DMS 273 treated with DMSO at 0.1 percent for 48 hours (cell line): ENCODE data around the gene FGF3.

ENCODE experiments used
- DNase-seq: peaks from one replicate; lab custom pipeline; 2025; lab: John Stamatoyannopoulos, UW

Gene FGF3

DNA sequence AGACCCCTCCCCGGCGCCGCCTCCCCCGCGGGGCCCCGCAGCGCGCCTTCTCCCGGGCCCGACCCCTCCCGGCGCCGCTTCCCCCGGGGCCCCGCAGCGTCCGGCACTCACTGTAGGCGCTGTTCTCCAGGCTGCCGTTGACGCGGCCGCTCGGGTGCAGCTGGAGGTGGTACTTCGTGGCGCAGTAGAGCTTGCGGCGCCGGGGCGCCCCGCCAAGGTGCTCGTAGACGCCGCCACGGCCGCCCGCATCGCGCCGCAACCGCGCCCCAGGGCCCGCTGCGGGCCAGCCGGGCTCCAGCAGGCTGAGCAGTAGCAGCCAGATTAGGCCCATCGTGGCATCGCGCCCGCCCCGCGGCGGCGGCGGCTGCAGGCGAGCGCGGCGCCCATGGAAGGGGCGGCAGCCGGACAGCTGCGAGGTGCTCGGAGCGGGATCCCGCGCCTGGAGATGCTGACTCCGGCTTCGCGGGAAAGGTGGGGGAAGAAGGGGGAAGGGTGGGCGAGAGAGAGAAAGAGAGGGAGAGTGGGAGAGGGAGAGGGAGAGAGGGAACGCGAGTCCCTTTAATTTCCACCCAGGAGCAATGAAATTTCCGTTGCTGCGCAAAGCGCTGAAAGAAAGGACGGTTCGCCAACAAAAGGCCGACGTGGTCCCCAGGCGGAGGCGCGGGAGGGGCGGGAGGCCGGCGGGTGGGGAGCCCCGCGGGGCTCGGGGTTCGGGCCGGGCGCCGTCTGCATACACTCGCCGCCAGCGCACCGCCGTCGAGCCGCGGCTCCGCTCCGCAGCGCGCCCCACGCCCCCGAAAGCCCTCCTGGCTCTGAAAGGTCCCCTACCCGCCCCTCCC lies at the start of gene FGF3:
FGF3 (minus strand) TSS at position 814 of the 839 bp plus-strand sequence; CDS start at position 331, 483 bp downstream.
- no peak for DNase-seq

DNA sequence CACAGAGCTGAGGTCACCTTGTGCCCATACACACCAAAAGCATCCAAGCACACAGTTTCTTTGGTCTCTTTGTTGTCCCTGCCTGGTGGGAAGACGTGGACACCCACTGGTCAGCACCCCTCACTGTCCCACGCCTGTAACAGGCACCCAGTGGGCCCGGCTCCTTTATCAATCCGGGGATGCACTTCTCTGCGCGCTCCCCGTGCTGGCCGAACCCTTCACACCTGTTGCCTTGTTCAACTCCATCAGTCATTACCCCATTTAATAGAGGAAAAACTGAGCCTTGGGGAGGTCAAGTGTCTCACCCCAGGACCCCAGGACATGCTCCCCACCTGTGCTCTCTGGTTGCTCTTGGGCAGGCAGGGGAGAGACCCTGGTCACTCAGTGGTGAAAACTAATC lies 49.7 kb upstream of the FGF3 start:
- no peak for DNase-seq

DNA sequence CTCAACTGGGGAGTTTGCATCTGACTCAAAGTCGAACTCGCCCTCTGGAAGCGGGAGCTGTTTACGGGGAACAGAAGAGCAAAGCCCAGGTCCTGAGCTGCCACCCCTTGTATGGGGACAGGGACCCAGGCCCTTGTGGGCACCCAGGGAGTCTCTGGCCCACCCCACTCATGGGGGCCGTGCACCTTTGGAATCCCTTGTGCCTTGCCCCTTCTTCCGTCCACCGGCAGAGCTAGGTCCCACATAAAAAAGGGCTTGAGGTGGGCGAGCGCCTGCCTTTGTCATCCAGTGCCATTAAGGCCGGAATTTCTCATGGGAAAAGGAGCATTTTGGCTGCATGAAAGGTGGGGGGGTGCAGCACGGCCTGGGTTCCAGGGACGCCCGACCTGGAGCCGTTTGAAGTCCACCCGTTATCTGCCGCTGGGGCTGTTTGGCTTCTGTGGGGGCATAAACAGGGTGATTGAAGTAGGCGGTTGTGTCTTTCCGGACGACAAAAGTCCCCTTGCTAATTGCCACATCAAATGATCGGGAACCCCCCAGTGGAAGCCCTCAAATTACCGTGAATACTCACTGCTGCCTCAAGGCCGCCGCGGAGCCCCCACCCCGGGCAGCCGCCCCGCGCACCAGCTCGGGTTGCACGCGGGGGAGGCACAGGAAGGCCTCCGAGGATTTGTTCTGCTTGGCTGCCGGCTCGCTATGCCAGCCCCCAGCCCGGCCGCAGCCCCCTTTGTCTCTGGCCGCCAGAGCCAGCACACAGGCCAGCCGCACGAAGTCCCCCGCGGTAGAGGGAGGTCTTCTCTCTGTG lies 49.0 kb upstream of the FGF3 start:
- no peak for DNase-seq

DNA sequence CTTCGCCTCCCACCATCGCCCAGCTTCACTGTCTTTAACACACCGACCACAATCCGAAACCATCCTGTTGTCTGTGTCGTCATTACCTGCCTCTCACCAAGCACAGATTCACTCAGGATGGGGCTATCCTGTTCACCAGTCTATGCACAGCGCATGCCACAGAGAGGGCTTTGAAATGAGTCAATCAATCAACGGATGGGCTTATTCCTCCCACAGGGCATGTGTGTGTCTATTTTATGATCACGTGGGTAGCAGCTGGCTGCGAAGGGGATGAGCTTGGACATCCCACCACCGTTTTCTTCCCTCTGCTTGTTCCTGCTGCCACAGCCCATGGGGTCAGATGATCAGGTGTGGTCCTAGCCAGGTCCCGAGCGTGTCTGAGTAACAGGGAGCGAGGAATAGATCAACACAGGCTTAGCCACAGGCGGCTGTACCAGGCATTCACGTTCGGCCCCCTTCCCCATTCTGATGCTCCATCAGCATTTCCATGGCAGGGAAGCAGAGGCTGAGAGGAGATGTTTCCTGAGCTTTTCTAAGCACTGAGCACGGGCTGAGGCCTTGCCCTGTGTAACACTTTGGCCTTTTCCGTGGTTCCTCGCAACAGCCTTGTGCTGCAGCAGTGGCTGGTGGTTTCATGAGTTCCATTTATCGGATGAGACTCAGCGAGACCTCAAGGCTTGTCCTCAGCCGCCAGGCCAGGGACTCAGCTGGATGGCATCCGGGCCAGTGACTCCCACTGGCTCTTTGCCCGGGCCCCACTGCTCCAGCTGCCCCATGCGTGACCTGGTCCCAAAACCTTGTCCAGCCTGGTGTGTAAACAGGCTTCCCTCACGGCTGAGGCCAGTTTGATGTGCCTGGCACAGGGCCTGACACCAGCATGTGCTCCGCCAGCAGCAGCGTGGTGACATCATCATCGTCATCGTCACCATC lies 48.1 kb upstream of the FGF3 start:
- DNase-seq, result no peak

DNA sequence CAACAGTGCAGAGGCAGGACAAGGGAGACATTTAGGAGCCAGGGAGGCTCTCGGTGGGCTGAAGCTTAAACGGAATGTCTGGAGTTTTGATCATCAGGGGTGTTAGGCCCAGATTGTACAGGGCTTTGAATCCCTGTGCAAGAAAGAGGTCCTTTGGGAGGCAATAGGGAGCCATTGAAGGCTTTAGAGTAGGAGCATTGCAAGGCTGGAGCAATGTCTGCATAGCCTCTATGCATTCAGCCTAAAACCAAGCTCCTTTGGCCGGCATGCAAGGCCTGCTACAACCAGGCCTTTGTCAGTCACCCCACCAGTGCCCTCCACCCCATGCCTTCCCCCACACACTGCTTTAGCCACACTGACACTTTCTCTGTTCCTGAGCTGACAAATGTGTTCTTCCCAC lies 47.4 kb upstream of the FGF3 start:
- no peak for DNase-seq

DNA sequence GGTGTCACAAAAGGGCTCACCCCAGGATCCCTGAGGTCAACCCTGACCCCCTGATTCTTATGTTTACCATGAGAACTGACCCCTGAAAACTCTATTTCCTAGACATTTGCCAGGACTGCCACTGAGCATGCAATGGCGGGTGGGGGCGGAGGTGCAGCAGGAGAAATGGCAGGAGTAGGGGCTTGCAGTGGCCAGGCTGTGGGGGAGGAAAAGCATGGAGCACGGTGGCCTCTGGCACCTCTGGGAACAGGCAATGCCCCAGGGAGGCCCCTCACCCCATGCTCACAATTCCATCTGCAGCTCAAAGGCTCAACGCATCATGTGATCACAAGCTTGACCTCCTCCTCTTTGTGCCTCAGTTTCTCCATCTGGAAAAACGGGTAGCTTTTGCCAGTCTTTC lies 46.5 kb upstream of the FGF3 start:
- DNase-seq, result no peak

DNA sequence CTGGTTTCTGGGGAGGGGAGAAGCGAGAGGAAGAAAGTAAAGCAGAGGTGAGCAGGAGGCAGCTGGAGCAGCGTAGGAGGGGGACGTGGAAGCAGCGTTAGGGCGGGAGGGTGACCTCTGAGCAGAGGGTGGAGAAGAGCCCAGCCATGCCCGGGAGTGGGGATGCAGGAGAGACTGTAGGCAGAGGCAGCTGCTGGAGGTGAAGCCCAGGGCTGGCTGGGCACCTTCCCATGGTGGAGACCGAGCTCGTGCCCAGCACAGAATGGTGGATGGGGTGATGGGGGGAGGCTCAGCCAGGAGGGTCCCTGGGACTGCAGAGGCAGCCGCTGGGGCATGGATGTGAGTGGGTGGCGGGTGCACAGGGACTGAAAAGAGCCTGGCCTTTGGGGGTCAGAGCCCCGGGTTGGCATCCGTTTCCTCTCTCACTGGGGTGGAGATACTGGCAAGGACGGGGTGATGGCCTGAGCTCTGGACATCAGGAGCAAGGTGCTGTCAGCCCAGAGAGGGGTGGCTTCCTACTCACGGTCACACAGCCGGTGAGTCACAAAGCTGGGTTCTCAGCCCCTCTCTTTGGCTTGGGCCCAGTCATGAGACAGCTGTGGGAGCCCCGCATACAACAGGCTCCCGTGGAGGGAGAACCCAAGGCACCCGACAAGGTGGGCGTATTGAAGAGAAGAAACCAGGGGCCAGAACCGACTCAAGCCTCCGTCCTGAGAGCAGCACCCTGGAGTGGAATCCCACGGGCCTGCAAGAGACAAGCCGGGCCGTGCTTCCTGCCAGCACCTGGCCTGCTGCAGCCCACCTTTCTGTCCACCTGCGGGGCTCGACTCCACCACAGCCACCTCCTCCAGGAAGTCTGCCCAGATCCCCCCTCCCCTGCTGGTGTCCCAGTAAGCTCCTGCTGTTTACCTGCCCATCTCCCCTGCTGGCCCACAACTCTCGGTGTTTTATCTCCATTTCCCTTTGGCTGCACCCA lies 45.8 kb upstream of the FGF3 start:
- DNase-seq, result no peak

DNA sequence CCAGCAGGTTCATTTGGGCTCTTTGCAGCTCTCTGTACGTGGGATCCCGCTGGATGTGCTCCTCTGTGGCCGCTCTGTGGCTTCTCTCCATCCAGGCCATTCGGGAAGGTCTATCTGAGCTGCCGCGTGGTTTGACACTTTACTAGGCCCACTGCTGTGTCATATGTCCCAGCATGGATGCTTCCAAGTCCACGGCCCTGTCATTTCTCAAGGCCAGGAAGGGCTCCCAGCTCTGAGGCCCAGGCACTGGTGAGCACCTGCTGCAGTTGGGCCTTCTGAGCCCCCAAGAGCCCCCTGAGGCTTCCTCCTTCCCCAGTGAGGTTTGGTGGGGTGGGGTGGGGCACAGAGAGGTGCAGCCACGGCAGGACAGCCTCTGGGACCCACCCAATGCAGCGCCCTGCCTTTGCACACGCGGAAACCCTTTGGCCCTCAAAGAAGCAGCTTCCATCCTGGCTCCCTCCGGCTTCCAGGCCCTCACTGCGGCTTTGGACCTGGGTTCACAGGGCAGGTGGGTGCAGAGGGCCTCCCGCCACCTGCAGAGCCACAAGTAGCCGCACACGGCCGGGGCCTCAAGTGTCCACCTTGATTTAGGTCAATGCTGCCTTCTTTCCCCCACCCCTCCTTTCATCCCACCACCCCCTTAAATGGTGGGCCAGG lies 44.5 kb upstream of the FGF3 start:
- no peak for DNase-seq

DNA sequence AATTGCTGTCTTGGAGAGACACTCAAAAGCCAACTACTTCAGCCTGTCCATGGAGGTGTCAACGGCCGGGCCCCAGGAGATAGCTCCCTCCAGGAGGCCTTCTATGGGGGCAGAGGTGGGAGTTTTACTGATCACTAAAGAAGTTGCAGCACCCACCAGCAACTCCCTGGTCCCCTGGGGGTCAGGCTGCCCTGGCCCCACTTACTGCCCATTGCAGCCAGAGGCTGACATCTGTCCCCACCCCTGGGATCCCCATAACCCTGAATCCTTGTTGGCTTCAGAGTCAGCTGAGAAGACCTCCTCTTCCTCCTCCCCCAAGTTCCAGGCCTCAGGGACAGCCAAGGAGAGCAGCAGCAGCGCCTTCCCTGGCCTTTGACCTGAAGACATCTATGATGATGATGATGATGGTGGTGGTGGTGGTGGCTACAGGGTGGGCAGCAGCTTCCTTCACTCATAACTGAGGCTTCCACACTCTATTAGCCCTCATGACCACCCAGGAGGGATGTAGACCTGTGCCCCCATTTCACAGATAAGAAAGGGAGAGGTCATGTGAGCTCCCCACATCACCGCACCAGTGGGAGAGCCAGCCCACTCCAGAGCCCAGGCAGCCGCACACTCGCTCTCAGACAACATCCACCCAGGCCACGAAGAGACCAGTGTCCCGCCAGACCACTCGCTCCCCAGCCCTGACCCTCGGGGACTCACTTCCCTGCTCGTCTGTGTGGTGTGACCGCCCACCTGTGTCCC lies 43.8 kb upstream of the FGF3 start:
- DNase-seq, result no peak

DNA sequence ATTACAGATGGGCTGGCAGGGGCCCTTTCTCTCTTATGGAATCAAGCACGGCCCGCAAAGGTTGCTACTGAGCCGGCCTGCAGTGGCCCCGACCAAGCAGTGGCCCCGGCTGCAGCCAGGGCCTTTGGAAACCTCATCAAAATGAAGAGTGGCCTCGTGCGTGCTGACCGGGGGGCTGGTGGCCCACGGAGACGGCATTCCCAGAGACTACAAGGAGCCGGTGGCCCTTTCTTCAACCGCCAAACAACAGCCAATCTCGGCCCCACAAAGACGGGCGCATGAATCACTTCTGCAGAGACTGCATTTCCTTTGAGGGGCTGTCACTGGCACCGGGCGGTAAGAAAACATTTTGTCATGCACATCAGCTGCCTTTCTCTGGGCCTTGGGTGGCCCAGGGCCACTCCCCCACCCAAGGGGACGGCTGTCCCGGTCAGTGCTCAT lies 43.1 kb upstream of the FGF3 start:
- no peak for DNase-seq

DNA sequence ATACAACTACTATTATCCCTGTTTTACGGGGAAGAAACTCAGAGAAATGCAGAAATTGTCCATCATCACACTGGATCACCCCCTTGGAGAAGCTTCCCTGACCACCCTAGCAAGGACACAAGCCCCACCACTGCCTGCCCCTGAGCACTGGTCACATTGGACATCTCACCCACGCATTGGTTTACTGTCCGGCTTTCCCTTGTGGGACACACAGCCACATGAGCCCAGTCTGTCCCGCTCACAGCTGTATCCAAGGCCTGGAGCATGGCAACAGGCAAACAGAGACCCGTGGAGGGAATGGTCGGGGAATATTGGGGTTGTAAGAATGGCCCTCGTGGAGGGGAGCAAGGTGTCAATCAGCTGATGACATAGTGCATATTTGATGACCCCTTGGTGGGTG lies 42.7 kb upstream of the FGF3 start:
- no peak for DNase-seq

DNA sequence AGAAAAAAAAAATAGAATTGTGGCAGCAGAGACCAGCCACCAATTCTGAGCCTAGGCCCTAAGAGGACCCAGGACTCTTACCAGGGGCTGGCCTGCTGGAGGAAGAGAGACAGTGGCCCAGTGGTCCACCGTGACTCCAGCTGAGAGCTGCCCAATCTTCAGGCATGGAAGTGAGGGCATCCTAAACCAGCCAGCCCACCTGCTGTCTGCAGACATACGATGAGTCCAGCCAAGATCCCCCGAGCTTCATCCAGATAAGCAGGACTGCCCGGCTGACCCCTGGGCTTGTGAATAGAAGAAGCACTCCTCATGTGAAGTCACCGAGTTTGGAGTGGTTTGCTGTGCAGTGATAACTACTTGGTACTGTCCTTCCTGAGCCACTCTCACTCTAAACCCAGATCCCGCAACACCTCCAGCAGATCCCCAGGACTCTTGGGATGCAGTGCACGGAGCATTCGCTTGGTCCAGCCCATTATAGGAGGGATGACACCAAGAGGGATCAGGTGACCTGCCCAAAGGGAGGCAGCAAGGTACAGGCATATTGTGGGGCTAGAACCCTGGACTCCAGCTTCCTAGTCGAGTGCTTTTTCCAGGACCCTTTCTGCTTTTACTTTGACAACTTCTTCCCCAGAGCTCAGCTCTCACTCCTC lies 41.7 kb upstream of the FGF3 start:
- DNase-seq, result no peak

DNA sequence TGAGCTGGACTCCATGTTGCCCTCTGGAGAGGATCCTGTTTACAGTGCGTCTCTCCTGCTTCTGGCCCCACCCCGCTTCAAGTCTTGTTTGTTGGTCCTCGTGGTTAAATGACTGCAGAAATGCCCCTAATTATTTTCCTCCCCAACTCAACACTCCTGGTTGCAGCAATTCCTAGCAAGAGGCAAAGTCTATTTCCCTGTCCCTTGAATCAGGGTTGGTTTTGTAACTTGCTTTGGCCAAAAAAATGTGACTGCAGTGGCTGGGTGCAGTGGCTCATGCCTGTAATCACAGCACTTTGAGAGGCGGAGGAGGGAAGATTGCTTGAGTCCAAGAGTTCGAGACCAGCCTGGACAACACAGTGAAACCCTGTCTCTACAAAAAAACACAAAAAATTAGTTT lies 41.0 kb upstream of the FGF3 start:
- no peak for DNase-seq

DNA sequence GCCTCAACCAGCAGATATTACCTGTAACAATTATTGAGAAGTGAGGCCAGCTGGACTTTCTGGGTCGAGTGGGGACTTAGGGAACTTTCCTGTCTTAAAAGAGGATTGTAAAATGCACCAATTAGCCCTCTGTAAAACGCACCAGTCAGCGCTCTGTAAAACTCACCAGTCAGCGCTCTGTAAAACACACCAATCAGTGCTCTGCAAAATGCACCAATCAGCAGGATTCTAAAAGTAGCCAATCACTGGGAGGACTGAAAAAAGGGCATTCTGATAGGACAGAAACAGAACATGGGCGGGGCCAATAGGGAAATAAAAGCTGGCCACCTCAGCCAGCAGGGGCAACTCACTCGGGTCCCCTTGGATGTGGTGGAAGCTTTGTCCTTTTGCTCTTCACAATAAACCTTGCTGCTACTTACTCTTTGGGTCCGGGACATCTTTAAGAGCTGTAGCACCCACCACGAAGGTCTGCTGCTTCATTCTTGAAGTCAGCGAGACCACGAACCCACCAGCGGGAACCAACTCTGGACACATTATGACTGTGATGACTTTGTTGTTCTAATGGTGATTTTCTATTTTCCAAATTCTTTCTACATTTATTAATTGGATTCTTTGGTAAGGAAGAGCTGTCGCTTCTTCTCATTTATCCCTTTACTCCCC lies 40.2 kb upstream of the FGF3 start:
- no peak for DNase-seq

DNA sequence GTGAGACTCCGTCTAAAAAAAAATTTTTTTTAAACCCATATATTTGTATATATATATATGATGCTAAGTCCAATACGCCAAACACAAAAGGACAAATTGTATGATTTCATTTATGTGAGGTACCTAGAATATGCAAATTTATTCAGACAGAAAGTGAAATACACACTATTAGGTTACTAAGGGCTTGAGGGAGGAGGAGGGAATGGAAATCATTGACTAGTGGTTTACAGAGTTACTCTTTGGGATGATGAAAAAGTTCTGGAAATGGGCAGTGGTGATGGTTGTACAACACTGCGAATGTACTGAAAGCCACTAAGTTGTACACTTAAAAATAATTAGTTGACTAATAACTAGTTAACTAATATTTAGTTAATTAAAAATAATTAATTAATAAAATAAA lies 36.2 kb upstream of the FGF3 start:
- DNase-seq, result no peak

DNA sequence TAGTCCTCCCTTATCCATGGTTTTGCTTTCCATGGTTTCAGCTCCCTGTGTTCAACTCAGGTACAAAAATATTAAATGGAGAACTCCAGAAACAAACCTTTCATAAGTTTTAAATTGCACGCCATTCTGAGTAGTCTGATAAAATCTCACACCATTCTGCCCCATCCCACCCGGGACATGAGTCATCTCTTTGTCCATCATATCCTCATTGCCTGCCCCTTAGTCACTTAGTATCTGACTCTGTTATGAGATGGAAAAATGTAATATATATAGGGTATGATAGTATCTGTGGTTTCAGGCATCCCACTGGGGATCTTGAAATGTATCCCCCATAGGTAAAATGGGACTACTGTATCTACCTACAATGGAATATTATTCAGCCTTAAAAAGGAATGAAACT lies 35.5 kb upstream of the FGF3 start:
- no peak for DNase-seq

DNA sequence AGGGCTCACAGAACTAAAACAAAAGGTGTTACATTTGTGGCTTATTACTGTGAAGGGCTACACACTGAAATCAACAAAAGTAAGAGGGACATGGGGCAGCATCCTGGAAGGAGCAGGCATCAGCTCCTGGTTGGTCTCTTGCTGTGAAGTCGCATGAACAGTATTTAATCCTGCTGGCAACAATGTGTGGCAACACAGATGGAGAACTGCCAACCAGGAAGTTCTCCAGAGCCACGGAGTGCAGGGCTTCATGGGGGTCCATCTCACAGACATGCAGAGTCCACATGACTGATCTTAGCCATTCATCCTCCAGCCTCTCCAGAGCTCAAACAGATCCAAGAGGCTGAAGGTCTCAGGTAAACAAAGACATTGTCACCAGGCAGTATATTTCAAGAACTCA lies 32.8 kb upstream of the FGF3 start:
- DNase-seq, result no peak

DNA sequence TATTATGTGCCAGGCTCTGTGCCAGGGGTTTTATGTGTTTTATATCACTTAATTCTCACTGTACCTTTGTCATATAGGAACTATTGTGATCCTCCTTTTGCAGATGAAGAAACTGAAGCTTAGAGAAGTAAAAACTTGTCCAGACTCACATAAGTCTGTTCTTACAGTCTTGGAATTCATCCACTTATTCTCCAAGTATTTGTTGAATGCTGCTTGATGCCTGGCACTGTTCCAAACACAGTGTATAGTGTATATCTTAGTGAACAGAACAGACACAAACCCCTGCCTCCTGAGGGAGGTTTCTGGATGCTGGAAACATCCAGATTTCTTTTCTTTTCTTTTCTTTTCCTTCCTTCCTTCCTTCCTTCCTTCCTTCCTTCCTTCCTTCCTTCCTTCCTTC lies 29.0 kb upstream of the FGF3 start:
- no peak for DNase-seq

DNA sequence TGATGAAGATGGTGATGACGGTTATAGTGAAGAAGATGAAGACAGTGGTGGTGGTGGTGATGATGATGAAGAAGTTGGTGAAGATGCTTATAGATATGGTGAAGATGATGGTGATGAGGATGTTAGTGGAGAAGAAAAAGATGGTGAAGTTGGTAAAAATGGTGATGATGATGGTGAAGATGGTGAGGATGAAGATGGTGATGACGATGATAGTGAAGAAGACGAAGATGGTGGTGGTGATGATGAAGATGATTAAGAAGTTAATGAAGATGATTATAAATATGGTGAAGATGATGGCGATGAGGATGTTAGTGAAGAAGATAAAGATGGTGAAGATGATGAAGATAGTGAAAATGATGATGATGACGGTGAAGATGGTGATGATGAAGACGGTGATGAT lies 25.2 kb upstream of the FGF3 start:
- no peak for DNase-seq
